Liver (tissue), 9 donors: ENCODE data around the gene CD84. TPM values are rescaled to one million over a fixed set of nuclear protein-coding genes. Genes with fewer than 3 reads are reported as not detected.

Experiments used
- DNase-seq: peaks from one replicate; pipeline ENCODE4 v3.0.0-alpha.2; 2017; ENCODE audit warnings: low spot score
- H3K27ac ChIP-seq, 2 donors: one replicate each; pipeline ENCODE4 v1.7.0; 2013; ENCODE audit warnings: inconsistent platforms in 2 of 2, low read length in 2 of 2, control low read depth in 1 of 2, low read depth in 1 of 2, mild to moderate bottlenecking in 1 of 2
- H3K27me3 ChIP-seq, 4 donors: one replicate each; pipeline versions ENCODE4 v1.6.1 to v1.7.0; 2013; ENCODE audit warnings: low read length in 3 of 4, inconsistent platforms in 1 of 4, mild to moderate bottlenecking in 1 of 4, moderate library complexity in 1 of 4; ENCODE audit not compliant: control insufficient read depth in 4 of 4, insufficient read depth in 4 of 4
- H3K36me3 ChIP-seq, 4 donors: one replicate each; pipeline versions ENCODE4 v1.6.1 to v1.7.0; 2013; ENCODE audit warnings: low read length in 3 of 4, mild to moderate bottlenecking in 3 of 4, low read depth in 1 of 4, moderate library complexity in 1 of 4; ENCODE audit not compliant: control insufficient read depth in 4 of 4, insufficient read depth in 3 of 4
- H3K4me1 ChIP-seq, 4 donors: one replicate each; pipeline versions ENCODE4 v1.6.1 to v1.7.0; 2013; ENCODE audit warnings: low read length in 3 of 4, mild to moderate bottlenecking in 3 of 4, moderate library complexity in 1 of 4; ENCODE audit not compliant: control insufficient read depth in 4 of 4, insufficient read depth in 4 of 4
- H3K4me3 ChIP-seq, 3 donors: one replicate each; pipeline versions ENCODE4 v1.6.1 to v1.7.0; 2013; ENCODE audit warnings: low read length in 3 of 3, control low read depth in 1 of 3, low read depth in 1 of 3, mild to moderate bottlenecking in 1 of 3
- H3K9ac ChIP-seq, 2 donors: one replicate each; pipeline ENCODE4 v1.7.0; 2013; ENCODE audit warnings: low read length in 2 of 2, mild to moderate bottlenecking in 2 of 2, moderate library complexity in 2 of 2, control low read depth in 1 of 2, low read depth in 1 of 2
- H3K9me3 ChIP-seq, 4 donors: one replicate each; pipeline versions ENCODE4 v1.6.1 to v1.7.0; 2013; ENCODE audit warnings: low read length in 3 of 4; ENCODE audit not compliant: control insufficient read depth in 4 of 4
- ATF3 ChIP-seq: IDR thresholded peaks from 2 replicates; pipeline ENCODE4 v1.6.1; 2016; ENCODE audit warnings: antibody characterized with exemption
- EGR1 ChIP-seq, 2 donors: IDR thresholded peaks; 2 replicates each; pipeline ENCODE4 v1.6.1; 2016 to 2018; ENCODE audit warnings: antibody characterized with exemption in 2 of 2, low read depth in 2 of 2
- FOXA1 ChIP-seq: IDR thresholded peaks from 2 replicates; pipeline ENCODE4 v1.6.1; 2016; ENCODE audit warnings: antibody characterized with exemption
- FOXA2 ChIP-seq: IDR thresholded peaks from 2 replicates; pipeline ENCODE4 v1.6.1; 2016; ENCODE audit warnings: antibody characterized with exemption
- JUND ChIP-seq, 2 donors: IDR thresholded peaks; 2 replicates each; pipeline ENCODE4 v1.6.1; 2016; ENCODE audit warnings: antibody characterized with exemption in 2 of 2
- NR2F2 ChIP-seq: IDR thresholded peaks from 2 replicates; pipeline ENCODE4 v1.6.1; 2016; ENCODE audit warnings: antibody characterized with exemption
- YY1 ChIP-seq: IDR thresholded peaks from 2 replicates; pipeline ENCODE4 v1.6.1; 2016; ENCODE audit warnings: antibody characterized with exemption, mild to moderate bottlenecking
- WGBS: extraction: QIAGEN DNeasy Blood & Tissue Kit; methylation state at CpG from one replicate; pipeline ENCODE4 v1.1.7; 2013; 5-methylcytosine and 5-hydroxymethylcytosine counted together
- polyA plus RNA-seq, 2 donors: library from polyadenylated mRNA; stranded (reverse) in 1 of 2; unstranded in 1 of 2; fragments of 200-250 nt in 1 of 2; fragments of >200 nt in 1 of 2; fragmentation: Nextera tagmentation in 1 of 2; extraction: Ambion mirVana in 1 of 2; gene quantifications; one replicate each; pipeline versions ENCODE4 v1.2.1 to v1.2.3, GENCODE V29; 2013 to 2015
- total RNA-seq, 2 donors: library from RNA; depleted of rRNA; stranded (reverse); fragments of >200 nt; gene quantifications; one replicate each; pipeline ENCODE4 v1.2.3, GENCODE V29; 2014
- TF ChIP-seq, protein P1 (sequence below): IDR thresholded peaks from 2 replicates; pipeline ENCODE4 v1.6.1; 2016; ENCODE audit warnings: antibody characterized with exemption, mild to moderate bottlenecking
- TF ChIP-seq, protein P2 (sequence below): fragments of 150-350 bp; IDR thresholded peaks from 2 replicates; pipeline ENCODE4 v1.5.1; 2017; ENCODE audit warnings: improper control_type of control experiment, low read depth, low read length; ENCODE audit not compliant: missing input control
- donor health status: healthy.
- donor health status: healthy.
- donor health status: healthy.
- donor health status: healthy.
- donor health status: healthy.

Gene CD84
- total and polyA plus RNA-seq, 4 donors, result 2.1 to 8.8 (median 4.4) TPM

DNA sequence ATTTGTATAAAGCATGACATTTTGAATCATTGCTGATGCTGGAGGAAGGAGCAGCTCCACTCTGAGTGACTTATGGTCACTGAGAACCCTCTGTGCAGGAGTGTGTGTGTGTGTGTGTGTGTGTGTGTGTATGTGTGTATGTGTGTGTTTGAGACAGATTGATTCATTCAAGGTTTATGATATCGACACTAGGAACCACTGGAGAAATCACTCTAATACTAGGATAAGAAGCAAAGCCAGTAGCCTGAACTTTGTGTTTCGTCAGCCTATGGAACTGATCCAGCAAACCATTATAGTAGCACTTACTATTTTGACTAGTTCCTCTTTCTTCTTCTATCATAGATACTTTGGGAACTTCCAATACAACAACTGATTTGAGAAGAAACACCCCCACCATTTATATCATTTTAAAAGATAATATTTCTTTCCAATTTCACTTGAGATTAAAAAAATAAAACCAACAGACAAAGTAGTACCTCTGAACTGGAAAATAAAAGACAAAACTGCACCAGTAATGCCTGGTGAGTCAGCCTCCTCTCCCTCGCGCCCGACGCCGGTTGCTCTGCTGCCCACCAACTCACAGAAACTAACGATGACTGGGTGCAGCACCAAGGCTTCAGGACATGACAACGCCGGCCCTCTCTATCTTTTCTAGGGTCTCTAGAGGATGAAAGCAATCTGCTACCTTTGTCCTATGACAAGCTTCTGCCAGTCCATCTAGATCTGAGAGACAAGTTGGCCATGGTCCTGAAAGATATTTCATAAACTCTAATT lies 46.6 kb upstream of the CD84 start:
- TF ChIP-seq FOXA2, result no peak
- no peak for TF ChIP-seq NR2F2
- TF ChIP-seq, protein P1, sequence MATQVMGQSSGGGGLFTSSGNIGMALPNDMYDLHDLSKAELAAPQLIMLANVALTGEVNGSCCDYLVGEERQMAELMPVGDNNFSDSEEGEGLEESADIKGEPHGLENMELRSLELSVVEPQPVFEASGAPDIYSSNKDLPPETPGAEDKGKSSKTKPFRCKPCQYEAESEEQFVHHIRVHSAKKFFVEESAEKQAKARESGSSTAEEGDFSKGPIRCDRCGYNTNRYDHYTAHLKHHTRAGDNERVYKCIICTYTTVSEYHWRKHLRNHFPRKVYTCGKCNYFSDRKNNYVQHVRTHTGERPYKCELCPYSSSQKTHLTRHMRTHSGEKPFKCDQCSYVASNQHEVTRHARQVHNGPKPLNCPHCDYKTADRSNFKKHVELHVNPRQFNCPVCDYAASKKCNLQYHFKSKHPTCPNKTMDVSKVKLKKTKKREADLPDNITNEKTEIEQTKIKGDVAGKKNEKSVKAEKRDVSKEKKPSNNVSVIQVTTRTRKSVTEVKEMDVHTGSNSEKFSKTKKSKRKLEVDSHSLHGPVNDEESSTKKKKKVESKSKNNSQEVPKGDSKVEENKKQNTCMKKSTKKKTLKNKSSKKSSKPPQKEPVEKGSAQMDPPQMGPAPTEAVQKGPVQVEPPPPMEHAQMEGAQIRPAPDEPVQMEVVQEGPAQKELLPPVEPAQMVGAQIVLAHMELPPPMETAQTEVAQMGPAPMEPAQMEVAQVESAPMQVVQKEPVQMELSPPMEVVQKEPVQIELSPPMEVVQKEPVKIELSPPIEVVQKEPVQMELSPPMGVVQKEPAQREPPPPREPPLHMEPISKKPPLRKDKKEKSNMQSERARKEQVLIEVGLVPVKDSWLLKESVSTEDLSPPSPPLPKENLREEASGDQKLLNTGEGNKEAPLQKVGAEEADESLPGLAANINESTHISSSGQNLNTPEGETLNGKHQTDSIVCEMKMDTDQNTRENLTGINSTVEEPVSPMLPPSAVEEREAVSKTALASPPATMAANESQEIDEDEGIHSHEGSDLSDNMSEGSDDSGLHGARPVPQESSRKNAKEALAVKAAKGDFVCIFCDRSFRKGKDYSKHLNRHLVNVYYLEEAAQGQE, result no peak
- no peak for TF ChIP-seq JUND (IDR thresholded peaks at IDR 0.05)
- TF ChIP-seq FOXA1, result no peak
- TF ChIP-seq YY1, result no peak
- TF ChIP-seq, protein P2, sequence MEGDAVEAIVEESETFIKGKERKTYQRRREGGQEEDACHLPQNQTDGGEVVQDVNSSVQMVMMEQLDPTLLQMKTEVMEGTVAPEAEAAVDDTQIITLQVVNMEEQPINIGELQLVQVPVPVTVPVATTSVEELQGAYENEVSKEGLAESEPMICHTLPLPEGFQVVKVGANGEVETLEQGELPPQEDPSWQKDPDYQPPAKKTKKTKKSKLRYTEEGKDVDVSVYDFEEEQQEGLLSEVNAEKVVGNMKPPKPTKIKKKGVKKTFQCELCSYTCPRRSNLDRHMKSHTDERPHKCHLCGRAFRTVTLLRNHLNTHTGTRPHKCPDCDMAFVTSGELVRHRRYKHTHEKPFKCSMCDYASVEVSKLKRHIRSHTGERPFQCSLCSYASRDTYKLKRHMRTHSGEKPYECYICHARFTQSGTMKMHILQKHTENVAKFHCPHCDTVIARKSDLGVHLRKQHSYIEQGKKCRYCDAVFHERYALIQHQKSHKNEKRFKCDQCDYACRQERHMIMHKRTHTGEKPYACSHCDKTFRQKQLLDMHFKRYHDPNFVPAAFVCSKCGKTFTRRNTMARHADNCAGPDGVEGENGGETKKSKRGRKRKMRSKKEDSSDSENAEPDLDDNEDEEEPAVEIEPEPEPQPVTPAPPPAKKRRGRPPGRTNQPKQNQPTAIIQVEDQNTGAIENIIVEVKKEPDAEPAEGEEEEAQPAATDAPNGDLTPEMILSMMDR, result no peak
- Histone ChIP-seq H3K4me1 (no peaks in the 10 kb centered on the region), H3K9me3 (no peaks in the 10 kb centered on the region), H3K27me3 (no peaks in the 10 kb centered on the region), H3K36me3 (no peaks in the 10 kb centered on the region), H3K9ac (no peak overlapping the region), H3K27ac (no peak overlapping the region), H3K4me3 (no peak overlapping the region)
- no peak for DNase-seq
- 86% methylated on average over 10 of the region's 10 CpGs for WGBS

- H3K36me3 ChIP-seq, result no peaks in the 10 kb centered on the region
- TF ChIP-seq EGR1 (IDR thresholded peaks at IDR 0.05; ENCODE audit: low read depth in 2 of 2) (no peak), FOXA2 (no peak), ATF3 (no peak)
- TF ChIP-seq, protein P2, result no peak
- DNase-seq, result no peak
- H3K9me3 ChIP-seq, result no peaks in the 10 kb centered on the region
- no peak overlapping the region for H3K9ac ChIP-seq
- 77% methylated on average over 1 of the region's 1 CpG for WGBS
- H3K27me3 ChIP-seq, result no peaks in the 10 kb centered on the region
- no peak overlapping the region for H3K27ac ChIP-seq
- no peak overlapping the region for H3K4me3 ChIP-seq
- H3K4me1 ChIP-seq, result no peaks in the 10 kb centered on the region
Measured at GRCh38 chr1:160625321-160625720, 46.0 kb upstream of the CD84 start.
